HepG2 (cell line): ENCODE results near the gene MBTPS1. TPM values are rescaled to one million over a fixed set of nuclear protein-coding genes. Genes with fewer than 3 reads are reported as not detected.

Source experiments
- AHDC1 ChIP-seq: sonication (generic); formaldehyde crosslinking; IDR thresholded peaks from 2 replicates; pipeline ENCODE4 v1.5.1; 2020; ENCODE audit warnings: mild to moderate bottlenecking, missing genetic modification reagents, borderline replicate concordance
- ELF1 ChIP-seq: sonication (generic); formaldehyde crosslinking; IDR thresholded peaks from 2 replicates; pipeline ENCODE4 v1.4.0; 2020; ENCODE audit warnings: missing genetic modification reagents
- FOXA1 ChIP-seq, 2 experiments: fragments of 450-650 bp in 1 of 2; sonication (generic) in 1 of 2; formaldehyde crosslinking in 1 of 2; IDR thresholded peaks; 2 replicates each; pipeline versions ENCODE4 v1.4.0 to v1.6.1; 2016 to 2020; ENCODE audit warnings: missing genetic modification reagents in 1 of 2
- FOXA3 ChIP-seq: IDR thresholded peaks from 2 replicates; pipeline ENCODE4 v1.6.1; 2016; ENCODE audit warnings: missing genetic modification reagents, missing compliant biosample characterization
- GABPA ChIP-seq, 2 experiments: IDR thresholded peaks; 2 replicates each; pipeline ENCODE4 v1.6.1; 2011 to 2016; ENCODE audit warnings: low read depth in 2 of 2, low read length in 1 of 2, missing biosample characterization in 1 of 2, missing genetic modification characterization in 1 of 2
- KDM1A ChIP-seq: IDR thresholded peaks from 2 replicates; pipeline ENCODE4 v1.6.1; 2016; ENCODE audit warnings: missing compliant biosample characterization
- KLF12 ChIP-seq: sonication (generic); formaldehyde crosslinking; IDR thresholded peaks from 2 replicates; pipeline ENCODE4 v1.4.0; 2020; ENCODE audit warnings: missing genetic modification reagents, borderline replicate concordance
- MLX ChIP-seq: IDR thresholded peaks from 2 replicates; pipeline ENCODE4 v1.6.1; 2016
- NKX3-1 ChIP-seq: sonication (generic); formaldehyde crosslinking; IDR thresholded peaks from 2 replicates; pipeline ENCODE4 v1.5.0; 2020; ENCODE audit warnings: missing genetic modification reagents
- PAXIP1 ChIP-seq: sonication (generic); formaldehyde crosslinking; conservative IDR thresholded peaks from 2 replicates; pipeline ENCODE4 v1.4.0; 2020; ENCODE audit warnings: mild to moderate bottlenecking, missing genetic modification reagents, moderate library complexity
- PHF21A ChIP-seq: sonication (generic); formaldehyde crosslinking; IDR thresholded peaks from 2 replicates; pipeline ENCODE4 v1.5.0; 2020; ENCODE audit warnings: mild to moderate bottlenecking, missing genetic modification reagents
- REPIN1 ChIP-seq: sonication (generic); formaldehyde crosslinking; IDR thresholded peaks from 2 replicates; pipeline ENCODE4 v1.8.0; 2022; ENCODE audit warnings: missing genetic modification reagents, low read depth, mild to moderate bottlenecking, borderline replicate concordance
- TFAP4 ChIP-seq: sonication (generic); IDR thresholded peaks from 2 replicates; pipeline ENCODE4 v1.6.1; 2016; ENCODE audit warnings: low read depth, borderline replicate concordance
- ZBTB34 ChIP-seq: sonication (generic); formaldehyde crosslinking; IDR thresholded peaks from 2 replicates; pipeline ENCODE4 v1.8.0; 2022; ENCODE audit warnings: mild to moderate bottlenecking, missing genetic modification reagents
- ZEB1 ChIP-seq: IDR thresholded peaks from 2 replicates; pipeline ENCODE4 v1.6.1; 2012; ENCODE audit warnings: mild to moderate bottlenecking, low read depth, inconsistent platforms; ENCODE audit not compliant: insufficient replicate concordance
- ZNF136 ChIP-seq: sonication (generic); formaldehyde crosslinking; IDR thresholded peaks from 2 replicates; pipeline ENCODE4 v1.8.1; 2022; ENCODE audit warnings: low read depth, mild to moderate bottlenecking, moderate library complexity, missing genetic modification reagents
- ZNF558 ChIP-seq: sonication (generic); formaldehyde crosslinking; IDR thresholded peaks from 2 replicates; pipeline ENCODE4 v1.9.0; 2022; ENCODE audit warnings: mild to moderate bottlenecking, missing genetic modification reagents, borderline replicate concordance
- polyA plus RNA-seq, 8 experiments: library from polyadenylated mRNA; depleted of rRNA in 3 of 8; stranded (reverse) in 7 of 8; unstranded in 1 of 8; fragments of >200 nt; fragmentation: Illumina TruSeq in 4 of 8; extraction: Trizol in 4 of 8; gene quantifications; 2 replicates each; pipeline versions ENCODE4 v1.2.1 to v1.2.3, GENCODE V29; 2011 to 2016; ENCODE audit warnings: low read depth in 4 of 8, missing spikeins in 1 of 8, mixed read lengths in 1 of 8; ENCODE audit not compliant: insufficient read depth in 1 of 8
- total RNA-seq, 5 experiments: library from RNA; depleted of rRNA; stranded (reverse); fragments of >200 nt; fragmentation: Illumina TruSeq; extraction: Trizol; gene quantifications; 2 replicates each; pipeline ENCODE4 v1.2.3, GENCODE V29; 2016; ENCODE audit warnings: low read depth in 1 of 5

The MBTPS1 gene
- total and polyA plus RNA-seq, 2 of the 13 experiments (the other 11 are each of a cell fraction or from before 2014, with no cell fraction given): 56.7 to 91.3 TPM

- no peak for TF ChIP-seq ZBTB34
- TF ChIP-seq REPIN1 (CRISPR knock-in tag): peak; percentile 87; the same call in 1 of the 2 replicates
- TF ChIP-seq PHF21A (CRISPR knock-in tag): peak; percentile 89
- TF ChIP-seq PAXIP1 (CRISPR knock-in tag): peak; percentile 82
- TF ChIP-seq AHDC1 (CRISPR knock-in tag): peak; percentile 80; the same call in 1 of the 2 replicates
- TF ChIP-seq KDM1A: peak; percentile 77
- TF ChIP-seq FOXA1 (IDR thresholded peaks at IDR 0.05): peak; percentile 95
- TF ChIP-seq FOXA1 (CRISPR knock-in tag; IDR thresholded peaks at IDR 0.05): peak; percentile 99
- TF ChIP-seq ELF1 (CRISPR knock-in tag): peak; percentile 27; the same call in 1 of the 2 replicates
- TF ChIP-seq KLF12 (CRISPR knock-in tag): no peak
- TF ChIP-seq NKX3-1 (CRISPR knock-in tag): no peak
- TF ChIP-seq TFAP4: peak; percentile 57; the same call in 1 of the 2 replicates
- peak; percentile 34 for TF ChIP-seq ZEB1
- TF ChIP-seq ZNF558: no peak
- TF ChIP-seq ZNF136 (CRISPR knock-in tag): no peak
- peak; percentile 80 for TF ChIP-seq MLX (CRISPR knock-in tag)
- no peak for TF ChIP-seq GABPA (IDR thresholded peaks at IDR 0.05; ENCODE audit: low read depth, low read length)
- TF ChIP-seq GABPA (CRISPR knock-in tag; IDR thresholded peaks at IDR 0.05; ENCODE audit: low read depth): peak; percentile 21; the same call in 1 of the 2 replicates
- peak; percentile 99 for TF ChIP-seq FOXA3 (CRISPR knock-in tag)
Observed at GRCh38 chr16:84096447-84097005, 20.2 kb downstream of the MBTPS1 start (continued).
